Fibroblast of villous mesenchyme (primary cell): Measurements from ENCODE around the gene CNKSR2. TPM values are rescaled to one million over a fixed set of nuclear protein-coding genes. Genes with fewer than 3 reads are reported as not detected.

Experiments
- DNase-seq: peaks from one replicate; pipeline ENCODE4 v3.0.0-alpha.2; 2010; ENCODE audit warnings: low read depth
- H3K4me3 ChIP-seq: 2 replicates; pipeline ENCODE4 v1.5.1; 2011; ENCODE audit warnings: low read depth, mild to moderate bottlenecking, low read length
- total RNA-seq: library from RNA; depleted of rRNA; stranded (reverse); fragments of >200 nt; gene quantifications from 2 replicates; pipeline ENCODE4 v1.2.3, GENCODE V29; 2012
- TF ChIP-seq, protein P1 (sequence below): IDR thresholded peaks from 2 replicates; pipeline ENCODE4 v1.5.1; 2012; ENCODE audit warnings: low read depth, mild to moderate bottlenecking, low read length; ENCODE audit not compliant: insufficient read depth

CNKSR2 gene
- total RNA-seq, 1 donor: 4.7 TPM

GRCh38 chrX:21427086-21427485 is 52.9 kb downstream of the CNKSR2 start:
- no peak for DNase-seq
- H3K4me3 ChIP-seq: no peak overlapping the region
- TF ChIP-seq, protein P1, sequence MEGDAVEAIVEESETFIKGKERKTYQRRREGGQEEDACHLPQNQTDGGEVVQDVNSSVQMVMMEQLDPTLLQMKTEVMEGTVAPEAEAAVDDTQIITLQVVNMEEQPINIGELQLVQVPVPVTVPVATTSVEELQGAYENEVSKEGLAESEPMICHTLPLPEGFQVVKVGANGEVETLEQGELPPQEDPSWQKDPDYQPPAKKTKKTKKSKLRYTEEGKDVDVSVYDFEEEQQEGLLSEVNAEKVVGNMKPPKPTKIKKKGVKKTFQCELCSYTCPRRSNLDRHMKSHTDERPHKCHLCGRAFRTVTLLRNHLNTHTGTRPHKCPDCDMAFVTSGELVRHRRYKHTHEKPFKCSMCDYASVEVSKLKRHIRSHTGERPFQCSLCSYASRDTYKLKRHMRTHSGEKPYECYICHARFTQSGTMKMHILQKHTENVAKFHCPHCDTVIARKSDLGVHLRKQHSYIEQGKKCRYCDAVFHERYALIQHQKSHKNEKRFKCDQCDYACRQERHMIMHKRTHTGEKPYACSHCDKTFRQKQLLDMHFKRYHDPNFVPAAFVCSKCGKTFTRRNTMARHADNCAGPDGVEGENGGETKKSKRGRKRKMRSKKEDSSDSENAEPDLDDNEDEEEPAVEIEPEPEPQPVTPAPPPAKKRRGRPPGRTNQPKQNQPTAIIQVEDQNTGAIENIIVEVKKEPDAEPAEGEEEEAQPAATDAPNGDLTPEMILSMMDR: no peak

- TF ChIP-seq, protein P1: no peak
- DNase-seq: no peak
- H3K4me3 ChIP-seq: no peak overlapping the region
Measured at GRCh38 chrX:21437036-21437435, 62.8 kb downstream of the CNKSR2 start.

- TF ChIP-seq, protein P1: no peak
- no peak overlapping the region for H3K4me3 ChIP-seq
- DNase-seq: peak; percentile 3
Measured at GRCh38 chrX:21438792-21439191, 64.6 kb downstream of the CNKSR2 start.

DNA sequence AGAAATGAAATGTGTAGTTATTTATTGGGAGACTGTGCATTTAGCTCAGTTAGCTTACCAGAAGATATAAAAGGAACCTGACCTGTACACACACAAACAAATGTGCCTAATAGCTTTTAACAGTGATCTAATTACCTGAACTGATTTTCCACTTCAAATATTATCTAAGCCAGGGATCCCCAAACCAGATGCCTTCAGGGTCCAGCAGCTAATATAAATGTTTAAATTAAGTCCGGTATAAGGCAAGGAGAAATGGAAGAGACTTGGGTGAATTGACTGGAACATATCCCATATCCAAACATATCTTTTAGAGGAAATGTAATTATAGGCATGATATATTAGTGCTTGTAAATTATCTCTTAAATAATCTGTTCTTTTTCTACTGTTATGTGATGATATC is 66.7 kb downstream of the CNKSR2 start:
- no peak for DNase-seq
- TF ChIP-seq, protein P1: no peak
- no peak overlapping the region for H3K4me3 ChIP-seq

DNA sequence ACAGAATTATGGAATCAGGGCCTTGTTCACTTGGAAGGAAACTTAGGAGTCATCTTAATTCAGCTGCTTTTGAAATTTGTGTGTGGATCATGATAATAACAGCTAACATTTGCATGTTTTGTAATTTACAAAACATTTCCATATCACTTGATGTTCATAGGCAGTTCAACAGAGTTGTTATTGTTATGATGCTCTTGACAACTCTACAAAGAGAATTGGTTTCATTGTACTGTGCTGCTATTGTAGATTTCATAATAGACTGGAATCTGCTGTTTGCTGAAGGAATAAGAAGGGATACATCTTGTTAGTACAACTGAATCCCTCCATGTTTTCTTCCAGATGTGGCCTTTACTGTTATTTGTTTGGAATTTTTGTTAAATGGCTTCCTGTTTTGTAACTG is 83.5 kb downstream of the CNKSR2 start:
- peak; percentile 32 for DNase-seq
- TF ChIP-seq, protein P1: no peak
- no peak overlapping the region for H3K4me3 ChIP-seq

- TF ChIP-seq, protein P1: no peak
- no peak for DNase-seq
Measured at GRCh38 chrX:21469071-21469470, 94.9 kb downstream of the CNKSR2 start.

GRCh38 chrX:21476909-21477308 is 102.7 kb downstream of the CNKSR2 start:
- TF ChIP-seq, protein P1: no peak
- H3K4me3 ChIP-seq: no peak overlapping the region
- DNase-seq: no peak

More at GRCh38 chrX:21469071-21469470, 94.9 kb downstream of the CNKSR2 start:
- H3K4me3 ChIP-seq: no peak overlapping the region
